Stimulated activated CD8-positive, alpha-beta memory T cell treated with anti-CD3 and anti-CD28 coated beads, Interleukin-15, amount 100 ng/mL, for 4 hours (primary cell): ENCODE data around the gene INS.

ENCODE experiments used
- DNase-seq, 2 donors: peaks; one replicate each; pipeline ENCODE4 v3.0.0-alpha.2; 2020; ENCODE audit warnings: low read depth in 2 of 2

INS gene

GRCh38 chr11:2115308-2115707 is 45.7 kb downstream of the INS start:
- no peak for DNase-seq

GRCh38 chr11:2114430-2115241 is 46.4 kb downstream of the INS start:
- no peak for DNase-seq

- no peak for DNase-seq
These were observed 47.2 kb downstream of the INS start for GRCh38 chr11:2113776-2114175.

- DNase-seq = no peak
These were observed 50.5 kb downstream of the INS start for GRCh38 chr11:2110521-2110920.
